Heart left ventricle (tissue), 13 donors: ENCODE results near the gene FBXL3.

ENCODE experiments used
- CTCF ChIP-seq, 12 donors: fragments of 200-600 bp; sonication (generic) in 4 of 12; IDR thresholded peaks; one replicate each; pipeline versions ENCODE4 v1.5.0 to v1.8.0; 2018 to 2022; ENCODE audit warnings: antibody characterized with exemption in 12 of 12, mild to moderate bottlenecking in 5 of 12
- POLR2A ChIP-seq, 2 donors: fragments of 450-650 bp; IDR thresholded peaks; one replicate each; pipeline ENCODE4 v1.6.1; 2017; ENCODE audit warnings: antibody characterized with exemption in 2 of 2, mild to moderate bottlenecking in 2 of 2, moderate library complexity in 2 of 2
- donor health status: ischemic (EF 13 %, LVEDD 7.1; RV severe dilation, severe dysfunction).
- donor health status: DM: no; HTN: yes; CAD: no.
- donor health status: DM: no; HTN: no; CAD: no.
- donor health status: ischemic (EF 25% LVEDD 6.9; RV normal size, moderate dysfunction).
- donor health status: ischemic (EF 25% LVEDD 5.7; RV mildly dilated, moderate dysfunction).
- donor health status: ischemic (EF 35%, LVEDD 5.7; RV mildly dilated, moderate dysfunction).
- donor health status: nonischemic (EF 11% LVEDD 7.7; RV severe dilation, severe dysfunction).
- donor health status: DM: yes; HTN: yes; CAD: no.
- donor health status: PGD.
- donor health status: ischemic (EF 29% LVEDD 5.4; RV normal size, mild dysfunction).
- donor health status: nonischemic (EF 23%, LVEDD 6.1; RV moderate dilation, normal function).

- TF ChIP-seq CTCF (IDR thresholded peaks at IDR 0.05) (no peak), POLR2A (IDR thresholded peaks at IDR 0.05) (no peak)
Measured at GRCh38 chr13:76965759-76966421, 61.1 kb downstream of the FBXL3 start.
